ENCODE results near the gene VPS13C.

Gene VPS13C

DNA sequence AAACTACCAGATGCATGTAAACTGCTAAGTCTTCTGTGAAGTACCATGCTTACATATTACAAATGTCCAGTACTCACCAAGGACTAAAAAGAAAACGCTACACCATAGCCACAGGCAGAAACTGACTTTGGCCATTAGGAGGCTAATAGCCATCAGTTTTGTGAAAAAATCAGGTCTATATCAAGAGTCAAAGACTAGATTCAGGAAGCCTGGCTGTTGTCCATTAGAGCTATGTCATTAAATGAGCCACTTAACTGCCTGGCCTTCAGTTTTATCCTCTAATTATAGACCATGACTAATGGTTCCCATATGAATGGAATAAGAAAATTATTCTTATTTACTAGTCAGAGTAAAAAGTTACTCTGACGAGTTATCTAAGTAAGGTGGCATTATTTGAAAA, 144.1 kb downstream of the VPS13C start:
- H3K27ac ChIP-seq = no peak overlapping the region
- no peak for DNase-seq (ENCODE audit: low spot score)
- TF ChIP-seq, protein P1, sequence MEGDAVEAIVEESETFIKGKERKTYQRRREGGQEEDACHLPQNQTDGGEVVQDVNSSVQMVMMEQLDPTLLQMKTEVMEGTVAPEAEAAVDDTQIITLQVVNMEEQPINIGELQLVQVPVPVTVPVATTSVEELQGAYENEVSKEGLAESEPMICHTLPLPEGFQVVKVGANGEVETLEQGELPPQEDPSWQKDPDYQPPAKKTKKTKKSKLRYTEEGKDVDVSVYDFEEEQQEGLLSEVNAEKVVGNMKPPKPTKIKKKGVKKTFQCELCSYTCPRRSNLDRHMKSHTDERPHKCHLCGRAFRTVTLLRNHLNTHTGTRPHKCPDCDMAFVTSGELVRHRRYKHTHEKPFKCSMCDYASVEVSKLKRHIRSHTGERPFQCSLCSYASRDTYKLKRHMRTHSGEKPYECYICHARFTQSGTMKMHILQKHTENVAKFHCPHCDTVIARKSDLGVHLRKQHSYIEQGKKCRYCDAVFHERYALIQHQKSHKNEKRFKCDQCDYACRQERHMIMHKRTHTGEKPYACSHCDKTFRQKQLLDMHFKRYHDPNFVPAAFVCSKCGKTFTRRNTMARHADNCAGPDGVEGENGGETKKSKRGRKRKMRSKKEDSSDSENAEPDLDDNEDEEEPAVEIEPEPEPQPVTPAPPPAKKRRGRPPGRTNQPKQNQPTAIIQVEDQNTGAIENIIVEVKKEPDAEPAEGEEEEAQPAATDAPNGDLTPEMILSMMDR (conservative IDR thresholded peaks at IDR 0.05; ENCODE audit: low read depth) = no peak
- ChIA-PET CTCF (no interaction called here), POLR2A (ENCODE audit: low non-redundant PET) (no interaction called here)

DNA sequence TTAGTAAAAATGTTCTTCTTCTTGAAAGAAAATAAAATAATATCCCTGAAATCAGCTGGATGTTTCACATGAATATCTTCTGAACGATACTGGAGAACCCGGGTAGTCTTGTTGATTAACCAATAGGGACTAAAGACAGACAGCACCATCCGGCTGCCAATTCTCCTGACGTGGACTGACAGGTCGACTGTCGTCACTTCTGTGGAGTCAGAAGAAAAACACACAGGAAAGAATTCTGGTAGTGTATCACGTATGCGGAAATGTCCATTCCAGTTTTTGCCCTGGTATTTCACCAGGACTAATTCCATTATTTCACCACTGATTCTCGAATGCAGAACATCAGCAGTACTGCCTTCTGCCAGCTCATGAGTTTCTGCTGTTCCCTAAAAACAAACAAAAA, 144.6 kb downstream of the VPS13C start:
- POLR2A ChIA-PET (ENCODE audit: low non-redundant PET) = no interaction called here

DNA sequence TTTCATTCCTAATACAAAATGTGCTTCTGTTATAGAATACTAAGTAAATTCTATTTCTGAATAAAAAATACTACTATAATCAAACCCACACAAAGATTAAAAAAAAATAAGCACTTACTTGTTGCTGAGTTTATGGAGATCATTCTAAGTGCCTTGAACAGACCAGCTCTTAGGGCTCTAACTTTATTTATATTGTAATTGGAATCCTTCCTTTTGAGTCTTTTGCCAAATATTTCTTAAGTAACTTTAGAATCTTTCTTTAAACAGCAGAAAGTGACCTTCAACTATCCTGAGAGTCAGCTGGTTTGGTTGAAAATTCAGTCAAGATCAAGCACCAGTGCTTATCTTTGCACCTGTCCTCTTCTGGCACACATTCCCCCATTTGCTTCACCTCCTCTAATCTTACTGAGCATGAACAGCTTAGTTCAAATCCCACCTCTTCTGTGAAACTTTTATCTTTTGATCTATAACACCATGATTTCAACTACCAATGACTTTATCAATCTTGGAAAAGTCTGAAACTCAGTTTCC, 149.3 kb downstream of the VPS13C start:
- TF ChIP-seq, protein P1 (conservative IDR thresholded peaks at IDR 0.05; ENCODE audit: low read depth) = no peak
- CTCF ChIA-PET = interaction anchor here (1.2 kb wide), 1 partner anchor 10 kb away, joined by 3 read pairs; no protein-coding TSS in a partner anchor
- H3K27ac ChIP-seq = no peak overlapping the region
- POLR2A ChIA-PET (ENCODE audit: low non-redundant PET) = no interaction called here
- DNase-seq (ENCODE audit: low spot score) = no peak

More for the DNA sequence above, 144.6 kb downstream of the VPS13C start:
- no peak for DNase-seq (ENCODE audit: low spot score)
- TF ChIP-seq, protein P1 (conservative IDR thresholded peaks at IDR 0.05; ENCODE audit: low read depth) = no peak
- no peak overlapping the region for H3K27ac ChIP-seq
- CTCF ChIA-PET = interaction anchor here (0.6 kb wide), 1 partner anchor 455 kb away, joined by 4 read pairs; no protein-coding TSS in a partner anchor

DNA sequence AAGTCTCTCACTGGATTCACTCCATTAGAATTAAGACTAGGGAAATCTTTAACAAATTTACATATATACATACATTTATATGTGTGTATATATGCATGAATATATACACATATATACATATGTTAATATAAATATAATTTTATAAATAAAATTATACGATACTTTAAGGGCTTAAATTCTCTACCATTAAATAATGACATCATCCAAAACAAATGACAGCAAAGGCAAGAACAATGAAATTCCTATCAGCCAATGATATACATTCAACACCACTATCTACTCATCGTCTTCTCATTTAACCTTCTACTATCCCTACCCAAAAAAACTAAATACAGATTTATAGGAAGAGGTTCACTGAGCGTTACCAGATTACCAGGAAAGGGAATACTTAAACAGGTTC, 152.0 kb downstream of the VPS13C start:
- H3K27ac ChIP-seq = no peak overlapping the region
- no peak for DNase-seq (ENCODE audit: low spot score)
- TF ChIP-seq, protein P1 (conservative IDR thresholded peaks at IDR 0.05; ENCODE audit: low read depth) = no peak
- CTCF ChIA-PET = no interaction called here
- POLR2A ChIA-PET (ENCODE audit: low non-redundant PET) = no interaction called here

DNA sequence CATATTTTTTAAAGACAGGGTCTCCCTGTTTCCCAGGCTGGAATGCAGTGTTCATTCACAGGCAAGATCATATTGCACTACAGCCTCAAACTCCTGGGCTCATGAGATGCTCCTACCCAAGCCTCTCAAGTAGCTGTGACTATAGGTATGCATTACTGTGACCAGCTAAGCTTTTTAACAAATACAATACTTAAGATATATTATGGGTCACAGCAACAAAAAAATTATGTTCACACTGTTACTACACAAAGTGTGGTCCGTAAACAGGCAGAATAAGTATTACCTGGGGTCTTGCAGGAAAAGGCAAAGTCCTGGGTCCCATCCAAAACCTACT, 152.5 kb downstream of the VPS13C start:
- POLR2A ChIA-PET (ENCODE audit: low non-redundant PET) = no interaction called here
- DNase-seq (ENCODE audit: low spot score) = no peak
- TF ChIP-seq, protein P1 (conservative IDR thresholded peaks at IDR 0.05; ENCODE audit: low read depth) = no peak
- CTCF ChIA-PET = no interaction called here
- H3K27ac ChIP-seq = no peak overlapping the region

DNA sequence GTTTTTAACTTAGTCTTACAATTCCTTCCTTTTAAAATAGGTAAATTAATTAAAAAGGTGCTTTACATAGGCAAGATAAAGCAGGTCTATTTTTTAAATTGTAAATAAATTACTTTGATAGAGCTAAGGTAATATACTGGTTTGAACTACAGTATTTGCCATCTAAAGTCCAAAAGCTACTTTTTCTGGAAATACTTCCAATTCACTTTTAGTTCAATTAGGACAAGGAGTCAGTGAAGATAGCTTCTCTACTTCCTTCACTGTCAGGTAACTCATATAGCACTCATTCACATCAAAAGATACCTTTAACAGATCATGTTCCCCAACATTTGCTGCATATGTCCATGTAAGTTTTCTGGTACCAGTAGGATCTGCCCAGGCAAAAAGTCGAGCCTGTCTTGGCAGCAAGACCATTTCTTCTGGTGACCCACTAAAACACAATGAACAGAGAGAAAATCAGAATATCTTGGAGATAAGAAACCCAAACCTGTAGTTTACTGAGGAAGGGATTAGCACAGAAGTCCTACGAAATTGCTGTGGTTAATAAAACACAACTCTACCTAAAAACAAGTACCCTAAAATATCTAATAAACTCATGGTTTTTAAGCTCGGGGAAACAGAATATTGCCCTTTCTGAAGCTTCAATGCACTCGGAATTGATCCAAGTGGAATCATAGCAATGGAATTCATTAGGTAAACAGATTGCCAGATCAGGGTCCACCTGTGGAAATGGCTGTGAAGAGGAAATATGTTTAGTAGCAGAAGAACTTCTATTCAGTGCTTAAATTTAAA, 153.1 kb downstream of the VPS13C start:
- ChIA-PET POLR2A (ENCODE audit: low non-redundant PET) (no interaction called here), CTCF (no interaction called here)
- peak; percentile 40 for DNase-seq (ENCODE audit: low spot score)
- no peak overlapping the region for H3K27ac ChIP-seq
- TF ChIP-seq, protein P1 (conservative IDR thresholded peaks at IDR 0.05; ENCODE audit: low read depth) = no peak

Measured in RWPE1 (cell line).